ENCODE measurements around the gene ZNF423. TPM values are rescaled to one million over a fixed set of nuclear protein-coding genes. Genes with fewer than 3 reads are reported as not detected.

ZNF423 gene
- polyA plus RNA-seq, 1 donor = 34.5 TPM

DNA sequence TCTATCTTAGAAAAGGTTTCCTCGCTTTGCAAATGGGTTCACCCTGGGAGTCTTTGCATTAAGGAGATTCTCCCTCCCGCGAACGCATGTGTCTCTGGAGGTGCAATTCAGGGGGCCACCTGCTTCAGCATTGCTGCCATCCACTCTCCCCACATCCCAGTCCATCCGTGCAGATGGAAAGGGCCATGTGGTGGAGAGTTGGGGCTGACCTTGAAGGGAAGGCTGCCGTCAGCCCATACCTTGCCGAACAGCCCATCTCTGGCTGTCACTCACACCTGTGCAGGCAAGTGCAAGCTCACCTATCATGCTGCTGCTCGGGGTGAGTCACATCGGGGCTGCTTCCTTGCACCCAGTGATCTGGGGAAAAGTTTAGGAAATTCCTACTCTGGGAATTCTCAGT lies 106.1 kb downstream of the ZNF423 start:
- DNase-seq = no peak

DNA sequence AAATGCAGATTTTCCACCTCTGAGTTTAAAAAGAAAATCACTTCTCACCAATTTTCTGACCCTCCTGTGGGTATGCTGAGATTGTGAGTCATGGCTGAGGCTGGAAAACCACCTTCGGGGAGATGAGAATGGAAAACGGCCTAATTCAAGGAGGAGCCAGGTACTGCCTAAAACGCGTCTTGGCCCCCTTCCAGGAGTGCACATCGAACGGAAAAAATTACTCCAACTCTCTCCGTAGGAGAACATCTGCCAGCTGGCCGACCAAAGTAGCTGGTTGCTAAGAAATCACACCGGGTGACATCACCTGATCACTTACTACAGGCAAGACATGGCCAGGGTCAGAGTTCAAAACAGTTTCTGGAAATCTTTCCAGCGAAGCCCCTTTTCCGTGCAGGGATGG lies 107.6 kb downstream of the ZNF423 start:
- DNase-seq = peak; percentile 85

DNA sequence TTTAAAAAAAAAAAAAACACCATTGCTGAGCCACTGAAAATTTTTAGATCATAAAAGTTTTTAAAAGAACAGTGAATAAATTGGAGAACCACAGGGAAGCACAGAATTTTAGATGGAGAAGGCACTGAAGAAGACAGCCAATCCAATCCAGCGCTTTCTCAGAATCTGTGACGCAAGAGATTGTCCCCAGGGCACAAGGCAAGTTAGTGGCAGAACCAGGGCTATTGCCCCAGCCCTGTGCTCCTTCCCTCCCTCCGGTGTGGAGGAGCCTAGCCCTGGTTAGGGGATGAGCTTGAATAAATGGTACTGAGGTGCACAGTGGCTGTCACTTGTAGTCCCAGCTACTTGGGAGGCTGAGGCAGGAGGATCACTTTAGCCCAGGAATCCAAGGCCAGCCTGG lies 108.3 kb downstream of the ZNF423 start:
- DNase-seq = no peak

DNA sequence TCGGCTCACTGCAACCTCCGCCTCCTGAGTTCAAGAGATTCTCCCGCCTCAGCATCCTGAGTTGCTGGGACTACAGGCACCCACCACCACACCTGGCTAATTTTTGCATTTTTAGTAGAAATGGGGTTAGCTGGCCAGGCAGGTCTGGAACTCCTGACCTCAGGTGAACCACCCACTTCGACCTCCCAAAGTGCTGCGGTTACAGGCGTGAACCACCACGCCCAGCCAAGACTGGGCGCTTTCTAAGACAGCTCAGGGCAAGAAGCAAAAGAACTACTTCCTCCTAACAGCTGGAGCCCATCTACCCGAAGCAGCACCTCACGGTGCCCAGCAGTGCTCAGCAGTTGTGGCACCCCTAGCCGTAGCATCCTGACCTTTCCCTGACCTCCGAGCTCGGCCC lies 109.4 kb downstream of the ZNF423 start:
- no peak for DNase-seq

DNA sequence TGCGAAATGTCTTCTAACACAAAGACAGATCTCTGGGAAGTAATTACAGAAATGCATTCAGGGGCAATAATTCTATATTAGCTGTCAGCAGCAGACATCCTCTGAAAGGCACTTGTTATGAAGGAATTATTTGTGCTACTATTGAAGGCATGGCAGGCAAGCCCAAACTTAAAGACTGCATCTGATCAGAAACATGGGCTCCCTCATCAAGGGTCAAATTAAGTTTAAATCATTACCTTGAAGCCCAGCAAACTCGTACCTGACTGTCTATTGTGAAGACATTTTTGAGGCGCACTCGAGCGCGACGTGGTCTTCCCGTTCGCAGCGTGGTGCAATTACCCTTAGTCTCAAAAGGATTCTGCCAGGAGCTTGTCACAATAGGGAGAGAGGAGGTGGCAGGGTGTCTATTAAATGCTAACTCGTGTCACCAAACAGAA lies 110.6 kb downstream of the ZNF423 start:
- no peak for DNase-seq

DNA sequence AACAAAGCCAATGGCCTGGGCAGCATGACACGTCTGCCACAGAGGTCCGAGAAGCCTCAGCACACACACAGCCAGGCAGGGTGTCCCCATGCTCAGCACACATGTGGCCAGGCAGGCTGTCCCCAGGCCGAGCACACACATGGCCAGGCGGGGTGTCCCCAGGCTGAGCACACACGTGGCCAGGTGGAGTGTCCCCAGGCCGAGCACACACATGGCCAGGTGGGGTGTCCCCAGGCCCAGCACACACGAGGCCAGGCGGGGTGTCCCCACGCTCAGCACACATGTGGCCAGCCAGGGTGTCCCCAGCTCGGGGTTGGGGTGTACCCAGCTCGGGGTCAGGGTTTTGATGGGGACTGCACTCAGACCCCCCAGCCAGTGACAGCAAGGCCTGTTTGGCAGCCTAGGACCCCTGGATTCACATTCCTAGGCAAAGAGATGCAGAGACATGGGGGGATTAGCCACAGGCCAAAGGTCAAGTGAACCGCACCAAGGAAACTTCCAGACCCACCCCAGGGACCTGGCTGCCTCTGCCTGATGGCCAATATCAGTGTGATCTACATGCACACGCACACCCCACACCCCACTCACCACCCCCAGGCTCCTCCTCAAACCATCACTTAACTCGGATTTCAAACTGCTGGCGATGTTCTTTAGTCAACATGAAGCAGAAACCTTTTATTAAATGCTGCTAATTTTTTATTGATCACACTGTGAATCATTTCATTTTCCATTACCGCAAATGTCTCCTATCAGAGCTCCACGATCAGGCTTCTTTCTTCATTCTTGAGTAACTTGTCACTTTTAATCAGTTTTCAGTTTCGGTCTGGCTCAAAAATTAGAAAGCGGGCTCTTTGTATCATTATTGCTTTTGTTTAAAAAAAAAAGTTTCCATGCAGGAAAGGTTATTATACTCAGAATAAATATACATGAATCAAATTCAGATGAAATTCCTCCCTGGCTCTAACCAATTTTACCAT lies 111.4 kb downstream of the ZNF423 start:
- DNase-seq = no peak

DNA sequence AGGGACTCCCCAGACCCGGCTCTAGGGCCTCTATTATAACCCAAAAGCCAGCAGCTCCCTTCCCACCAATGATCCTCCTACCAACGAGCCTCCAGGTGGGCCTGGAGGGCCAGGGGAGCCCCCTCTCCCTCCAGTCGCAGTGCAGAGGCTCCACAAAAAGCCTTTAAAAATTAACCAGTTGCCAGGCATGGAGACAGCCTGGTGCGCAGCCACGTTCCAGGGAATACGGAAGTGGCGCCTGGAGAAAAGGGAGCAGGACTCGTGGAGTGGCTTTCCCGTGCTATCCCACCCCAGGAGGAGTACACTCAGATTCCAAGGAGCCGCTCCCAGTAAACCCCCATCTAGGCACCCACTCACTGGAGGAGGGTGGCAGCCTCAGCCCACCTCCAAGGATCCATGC lies 112.3 kb downstream of the ZNF423 start:
- no peak for DNase-seq

DNA sequence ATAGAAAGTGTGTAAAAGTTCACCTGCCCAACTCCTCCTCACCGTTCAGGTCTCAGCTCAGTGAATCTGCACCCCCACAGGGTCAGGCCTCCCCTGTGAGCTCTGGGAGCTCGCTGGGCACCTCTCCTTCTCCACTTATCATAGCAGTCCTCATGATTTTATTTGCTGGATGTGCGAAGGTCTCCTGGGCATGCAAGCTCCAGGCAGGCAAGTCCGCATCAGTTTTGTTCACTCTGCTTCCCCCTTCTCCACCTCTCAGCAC lies 112.8 kb downstream of the ZNF423 start:
- DNase-seq = no peak

DNA sequence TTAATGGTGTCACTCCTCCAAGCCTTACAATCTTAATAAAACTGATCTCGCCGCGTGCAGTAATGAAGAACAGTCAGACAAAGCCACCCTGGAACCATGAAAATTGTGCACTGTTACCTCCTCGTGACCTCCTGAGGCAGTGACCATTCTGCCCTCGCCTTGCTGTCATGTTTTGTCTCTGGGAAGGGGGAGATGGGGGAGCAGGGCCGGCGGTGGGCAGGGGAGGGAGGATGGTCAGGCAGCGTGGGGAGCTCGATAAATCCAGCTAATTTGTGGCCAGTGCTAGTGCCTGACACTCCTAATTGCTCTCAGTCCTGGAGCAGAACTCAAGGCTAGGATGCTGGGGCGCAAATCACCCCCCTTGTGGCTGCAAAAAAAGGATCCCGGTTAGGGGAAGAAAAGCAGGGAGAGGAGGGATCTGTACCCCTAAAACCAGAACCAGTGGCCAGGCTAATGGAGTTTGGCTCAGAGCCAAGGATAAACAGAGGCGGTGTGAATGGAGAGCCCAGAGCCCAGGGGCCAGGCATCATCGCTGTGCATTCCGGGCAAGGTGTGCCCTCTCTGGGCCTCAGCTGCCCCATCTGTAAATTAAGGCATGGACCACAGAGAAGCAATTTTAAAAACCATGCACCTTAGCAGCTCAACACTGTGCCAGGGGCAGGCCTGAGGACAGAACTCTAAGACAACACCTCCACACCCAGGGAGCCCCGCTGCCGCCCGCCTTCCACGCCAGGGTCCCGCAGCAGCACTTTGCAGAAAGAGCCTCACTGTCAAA lies 113.3 kb downstream of the ZNF423 start:
- DNase-seq = no peak

DNA sequence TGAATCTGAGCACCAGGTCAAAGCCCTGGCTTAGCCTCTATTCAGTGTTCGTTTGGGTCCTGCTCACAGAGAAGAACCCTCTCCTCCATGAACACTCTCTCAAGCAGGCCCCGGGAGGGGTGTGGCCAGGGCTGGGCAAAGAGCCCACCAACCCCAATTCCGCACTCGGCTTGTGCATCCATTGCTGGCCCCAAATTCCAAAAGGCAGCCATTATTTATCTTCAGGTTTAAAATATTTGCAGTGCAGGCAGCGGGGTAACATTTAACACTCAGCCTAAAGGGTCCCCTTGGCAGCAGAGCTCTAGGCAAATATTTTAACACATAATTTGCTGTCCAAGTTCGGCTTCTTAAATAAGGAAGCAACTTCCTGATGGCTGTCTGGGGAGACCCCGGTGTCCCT lies 115.7 kb downstream of the ZNF423 start:
- DNase-seq = peak; percentile 56

DNA sequence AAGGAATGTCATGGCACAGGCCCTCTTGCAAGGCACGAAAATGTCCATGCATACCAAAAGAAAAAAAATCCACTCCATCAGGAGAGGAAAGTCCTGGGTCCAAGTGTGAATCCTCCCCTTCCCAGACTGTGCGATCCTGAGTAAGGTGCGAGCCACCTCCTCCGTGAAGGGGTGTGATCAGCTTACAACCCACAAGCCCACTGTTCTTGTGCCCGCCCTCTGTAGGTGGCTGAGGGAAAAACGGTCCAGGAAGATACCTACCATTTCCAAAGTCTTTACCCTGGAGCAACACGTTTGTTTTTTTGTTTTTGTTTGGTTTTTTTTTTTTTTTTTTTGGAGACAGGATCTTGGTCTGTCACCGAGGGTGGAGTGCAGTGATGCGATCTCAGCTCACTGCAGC lies 116.5 kb downstream of the ZNF423 start:
- DNase-seq = no peak

DNA sequence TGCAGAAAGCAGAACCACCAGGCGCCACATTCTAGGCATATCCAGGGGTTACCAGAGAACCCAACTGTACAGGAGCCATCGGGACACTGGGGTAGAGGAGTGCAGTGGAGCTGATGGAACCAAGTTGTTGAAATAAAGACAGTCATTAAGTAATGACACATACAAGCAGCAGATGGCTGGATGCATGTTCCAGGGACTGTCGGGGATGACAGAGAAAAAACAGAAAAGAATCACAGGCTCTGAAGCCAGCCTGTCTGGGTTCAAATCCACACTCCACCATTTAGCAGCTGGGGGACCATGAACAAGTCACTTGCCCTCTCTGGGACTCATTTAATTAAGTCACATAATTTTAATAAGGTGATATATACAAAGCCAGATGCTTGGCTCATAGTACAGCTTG lies 117.1 kb downstream of the ZNF423 start:
- DNase-seq = no peak

DNA sequence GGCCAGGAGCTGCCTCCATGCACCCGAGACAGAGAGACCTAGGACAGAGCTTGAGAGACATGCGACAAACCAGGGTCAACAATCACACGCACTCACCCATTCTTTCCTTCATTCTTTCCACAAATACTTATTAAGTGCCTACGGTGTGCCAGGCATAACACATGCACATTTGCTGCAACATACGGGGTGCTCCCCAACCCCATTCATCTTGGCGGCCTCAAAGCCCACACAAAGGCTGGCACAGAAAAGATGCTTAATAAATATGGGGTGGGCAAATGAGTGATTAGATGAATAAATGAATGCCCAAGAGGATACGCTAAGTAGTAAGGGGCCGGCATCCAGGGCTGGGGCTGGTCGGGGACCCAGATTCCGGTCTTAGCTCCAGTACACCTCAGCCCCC lies 117.9 kb downstream of the ZNF423 start:
- no peak for DNase-seq

DNA sequence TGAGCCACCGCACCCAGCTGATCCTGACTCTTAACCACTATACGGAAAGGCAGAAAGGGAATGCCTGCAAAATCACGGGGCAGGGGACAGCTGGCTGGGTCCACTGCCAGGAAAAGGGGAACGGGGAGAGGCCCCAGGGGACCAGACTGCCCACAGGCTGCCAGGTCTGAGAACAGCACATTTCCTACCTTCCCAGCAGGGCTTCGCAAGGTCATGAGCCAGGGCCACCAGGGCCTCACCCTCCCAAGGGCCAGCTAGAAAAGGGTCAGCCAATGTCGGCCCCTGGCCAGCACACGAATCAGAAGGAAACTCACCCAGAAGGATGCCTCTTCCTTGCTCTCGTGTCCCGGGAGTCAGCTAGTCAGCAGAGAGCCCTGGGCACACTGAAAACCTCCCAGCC lies 118.4 kb downstream of the ZNF423 start:
- no peak for DNase-seq

DNA sequence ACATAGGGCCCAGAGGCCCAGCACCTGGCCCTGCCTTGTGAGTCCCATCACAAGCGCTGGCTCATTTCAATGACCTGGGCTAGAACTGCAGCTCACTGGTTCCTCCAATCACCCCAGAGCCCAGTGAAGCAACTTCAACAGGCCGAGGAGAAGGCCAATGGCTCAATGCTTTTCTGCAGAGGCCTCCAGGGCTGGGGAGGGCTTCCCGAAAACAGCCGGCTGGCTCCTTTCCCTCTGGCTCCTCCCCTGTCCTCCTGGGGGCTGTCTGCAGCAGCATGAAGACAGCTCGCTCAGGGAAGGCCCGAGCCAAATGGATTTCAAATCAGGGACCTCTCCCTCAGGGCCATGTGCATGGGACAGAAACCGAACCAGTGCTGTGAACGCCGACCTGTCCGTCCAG lies 121.6 kb downstream of the ZNF423 start:
- DNase-seq = peak; percentile 71

DNA sequence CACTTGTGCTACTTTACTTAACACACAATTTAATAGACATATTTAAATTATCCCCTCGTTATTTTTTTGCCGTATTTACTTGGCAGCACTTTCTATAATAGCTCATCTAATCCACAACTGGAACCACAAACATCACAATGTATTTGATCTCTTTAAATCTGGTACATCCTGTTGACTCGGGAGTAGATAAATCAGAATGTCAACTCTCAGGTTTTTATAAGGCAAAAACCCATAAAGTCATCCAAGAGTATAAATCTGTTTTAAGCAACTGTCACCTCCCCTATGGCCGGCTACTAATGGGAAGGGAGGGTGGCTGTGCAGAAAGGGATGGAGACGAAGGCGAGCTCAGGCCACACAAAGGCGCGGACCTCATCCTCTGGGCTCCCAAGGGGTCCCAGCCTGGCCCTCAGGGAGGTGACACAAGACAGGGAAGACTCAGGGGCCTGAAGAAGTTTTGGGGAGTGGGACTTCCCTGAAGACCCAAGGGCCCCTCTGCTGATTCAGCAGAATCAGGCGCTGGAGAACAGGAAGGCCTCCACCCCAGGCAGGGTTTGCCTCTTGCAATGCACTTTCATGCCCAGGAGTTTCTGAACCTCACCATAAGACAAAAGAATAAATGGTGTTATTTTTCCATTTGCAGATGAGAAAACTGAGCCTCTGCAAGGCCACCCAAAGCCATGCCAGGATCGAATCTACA lies 122.5 kb downstream of the ZNF423 start:
- DNase-seq = no peak

DNA sequence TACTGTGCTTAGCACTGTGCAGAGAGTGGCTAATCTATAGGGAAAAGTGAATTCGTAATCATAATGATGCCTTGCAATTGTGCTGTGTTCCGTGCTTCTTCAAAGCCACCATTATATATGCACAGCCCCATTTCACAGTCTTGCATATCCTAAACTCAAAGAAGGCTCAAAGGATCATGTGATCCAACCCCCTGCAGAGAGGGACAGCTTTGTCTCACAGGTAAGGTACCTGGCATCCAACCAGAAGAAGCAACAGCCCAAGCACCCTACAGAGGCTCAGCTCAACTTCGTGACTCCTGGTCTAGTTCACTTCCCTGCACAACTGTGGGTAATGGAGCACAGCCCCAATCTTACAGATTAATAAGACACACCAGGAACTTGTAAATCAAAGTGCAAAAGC lies 124.0 kb downstream of the ZNF423 start:
- DNase-seq = no peak

DNA sequence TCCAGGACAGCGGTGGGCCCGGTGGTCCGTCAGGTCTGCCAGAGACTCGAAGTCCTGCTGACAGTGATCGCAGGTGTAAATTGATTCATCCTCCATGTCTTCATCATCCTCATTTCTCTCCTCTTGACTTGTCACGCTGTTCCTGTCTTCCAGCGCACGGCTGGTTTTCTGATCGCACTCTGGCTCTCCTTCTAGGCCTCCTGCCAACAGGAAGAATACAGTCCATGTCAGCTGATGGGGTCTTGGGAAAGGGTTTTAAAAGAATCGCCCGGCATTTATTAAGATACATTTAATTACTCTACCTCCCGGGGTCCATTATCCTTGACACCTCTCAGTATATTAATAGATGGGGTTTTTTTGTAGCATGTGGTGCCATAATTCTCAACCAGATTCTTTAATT lies 125.1 kb downstream of the ZNF423 start:
- DNase-seq = no peak

DNA sequence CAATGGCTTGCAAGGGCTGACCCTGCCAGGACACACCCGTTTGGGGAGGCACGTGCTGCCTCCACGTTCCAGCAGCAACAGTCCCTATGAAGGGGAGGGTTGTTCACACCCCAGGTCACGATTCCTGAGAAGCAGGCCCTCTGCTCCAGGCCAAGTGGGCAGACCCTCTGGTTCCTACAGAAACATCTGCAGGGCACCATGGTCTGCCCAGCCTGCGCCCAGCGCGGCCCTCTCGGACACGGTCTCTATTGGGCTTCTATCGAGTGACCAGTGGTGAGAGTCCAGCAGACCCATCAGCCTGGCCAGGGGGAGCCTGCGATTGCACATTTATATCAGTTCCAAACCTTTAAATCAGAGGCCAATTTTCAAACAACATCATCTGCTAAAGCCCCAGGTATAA lies 128.3 kb downstream of the ZNF423 start:
- DNase-seq = no peak

DNA sequence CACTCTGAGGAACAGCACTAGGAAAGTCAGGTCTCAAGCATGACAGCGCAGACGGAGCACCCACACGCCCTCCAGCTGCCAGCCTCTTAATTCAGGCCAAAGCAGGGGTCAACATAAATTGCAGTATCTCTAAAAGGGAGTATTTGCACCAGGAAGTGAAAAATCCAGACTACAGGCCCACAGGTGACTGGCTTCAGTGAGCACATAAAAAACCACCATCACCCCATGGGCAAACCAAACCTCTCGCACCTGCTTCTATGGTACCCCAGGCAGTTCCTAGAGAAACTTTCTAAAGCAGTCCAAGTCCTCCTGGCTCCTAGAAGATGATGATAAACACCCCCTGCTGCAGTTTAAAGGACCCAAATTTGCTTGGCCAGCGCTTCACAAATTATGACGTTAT lies 129.8 kb downstream of the ZNF423 start:
- DNase-seq = no peak

DNA sequence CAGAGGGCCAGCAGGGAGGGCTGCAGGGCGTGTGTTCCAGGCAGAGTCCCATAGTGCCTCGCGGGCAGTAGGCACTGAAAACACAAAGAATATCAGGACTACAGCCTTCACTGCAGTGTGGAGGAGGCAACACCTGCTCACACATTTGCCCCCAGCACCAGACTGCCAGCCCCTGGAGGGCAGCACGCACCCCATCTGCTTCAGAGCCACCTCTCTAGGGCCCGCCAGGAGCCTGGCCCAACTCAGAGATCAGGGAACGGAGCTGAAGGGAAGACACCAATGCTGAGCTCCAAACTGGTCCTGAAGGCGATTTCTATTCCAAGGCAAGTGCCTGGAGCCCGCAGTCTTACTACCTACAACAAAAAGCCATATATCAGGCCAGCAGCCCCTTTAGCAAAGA lies 130.3 kb downstream of the ZNF423 start:
- no peak for DNase-seq

DNA sequence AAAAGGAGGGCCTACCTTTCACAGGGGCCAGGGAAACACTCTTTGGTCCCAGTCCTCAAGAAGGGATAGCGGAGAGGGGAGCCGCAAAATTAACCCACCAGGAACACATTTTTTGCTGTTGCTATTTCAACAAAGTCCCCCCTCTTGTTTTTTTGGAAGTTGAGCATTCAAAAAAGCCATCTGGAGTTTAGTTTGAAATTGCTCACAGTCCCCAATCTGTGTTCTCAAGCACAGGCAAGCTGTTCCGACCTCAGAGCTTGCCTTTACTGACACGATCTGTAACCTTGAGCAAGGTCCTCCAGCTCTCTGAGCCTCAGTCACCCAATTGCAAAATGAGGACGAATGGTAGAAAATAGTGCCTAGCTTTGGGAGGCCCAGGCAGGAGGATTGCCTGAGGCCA lies 131.1 kb downstream of the ZNF423 start:
- DNase-seq = no peak

DNA sequence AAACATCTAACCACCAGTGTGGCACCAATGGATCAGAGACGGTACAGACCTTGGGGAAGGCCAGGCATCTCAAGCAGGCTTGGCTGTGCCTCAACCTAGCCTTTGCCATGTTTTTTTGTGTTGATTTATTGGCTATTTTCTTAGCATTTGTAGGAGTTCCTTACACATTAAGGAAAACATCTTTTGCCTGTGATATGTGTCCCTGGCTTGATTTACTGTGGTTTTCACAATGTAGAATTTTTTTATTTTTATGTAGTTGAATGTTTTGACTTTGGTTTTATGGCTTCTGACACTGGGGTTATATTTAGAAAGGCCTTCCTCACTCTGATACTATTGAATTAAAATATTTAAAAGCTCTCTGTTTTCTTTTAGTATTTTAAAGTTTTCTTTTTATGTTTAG lies 132.6 kb downstream of the ZNF423 start:
- DNase-seq = no peak

DNA sequence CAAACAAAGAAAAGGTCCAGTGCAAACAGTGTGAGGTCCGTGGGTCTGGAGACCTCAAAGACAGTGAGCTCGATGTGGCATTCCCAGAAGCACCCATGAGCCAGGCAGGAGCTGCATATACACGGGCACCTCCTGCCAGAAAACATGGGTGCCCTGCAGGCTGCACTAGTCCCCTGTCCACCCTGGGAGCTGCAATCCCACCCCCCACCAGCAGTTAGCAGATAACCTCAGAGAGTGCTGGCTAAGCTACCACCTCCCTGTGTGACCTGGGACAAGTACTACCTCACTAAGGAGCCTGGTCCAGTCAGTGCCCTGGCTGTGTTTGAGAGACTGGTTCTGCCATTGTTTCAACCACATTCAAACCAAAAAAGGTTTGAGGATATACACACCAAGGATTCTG lies 135.7 kb downstream of the ZNF423 start:
- no peak for DNase-seq

Data from hindlimb muscle (tissue), 1 donor.